ENCODE measurements around the gene BTBD9. TPM values are rescaled to one million over a fixed set of nuclear protein-coding genes. Genes with fewer than 3 reads are reported as not detected.

The BTBD9 gene
- total RNA-seq, 1 donor from 2014 or later: 14.8 TPM

GRCh38 chr6:38375937-38376336 is 263.8 kb downstream of the BTBD9 start:
- no peaks in the 10 kb centered on the region for H3K36me3 Mint-ChIP-seq (ENCODE audit: low read depth)
- no peaks in the 10 kb centered on the region for H3K9me3 Mint-ChIP-seq (ENCODE audit: low read depth)
- TF ChIP-seq CTCF (IDR thresholded peaks at IDR 0.05): no peak
- no peak overlapping the region for H3K27ac Mint-ChIP-seq (ENCODE audit: unreplicated experiment)
- no peaks in the 10 kb centered on the region for H3K27me3 Mint-ChIP-seq (ENCODE audit: low read depth)
- DNase-seq (ENCODE audit: low spot score): no peak
- peaks cover 8% of the 10 kb centered on the region for H3K4me1 Mint-ChIP-seq (ENCODE audit: low read depth)
- no peak overlapping the region for H3K4me3 Mint-ChIP-seq (ENCODE audit: unreplicated experiment)

GRCh38 chr6:38375341-38375740 is 264.4 kb downstream of the BTBD9 start:
- H3K4me3 Mint-ChIP-seq (ENCODE audit: unreplicated experiment): no peak overlapping the region
- DNase-seq (ENCODE audit: low spot score): no peak
- no peaks in the 10 kb centered on the region for H3K36me3 Mint-ChIP-seq (ENCODE audit: low read depth)
- H3K9me3 Mint-ChIP-seq (ENCODE audit: low read depth): no peaks in the 10 kb centered on the region
- H3K27me3 Mint-ChIP-seq (ENCODE audit: low read depth): no peaks in the 10 kb centered on the region
- peaks cover 8% of the 10 kb centered on the region for H3K4me1 Mint-ChIP-seq (ENCODE audit: low read depth)
- no peak for TF ChIP-seq CTCF (IDR thresholded peaks at IDR 0.05)
- no peak overlapping the region for H3K27ac Mint-ChIP-seq (ENCODE audit: unreplicated experiment)

GRCh38 chr6:38371881-38372280 is 267.8 kb downstream of the BTBD9 start:
- no peak overlapping the region for H3K4me3 Mint-ChIP-seq (ENCODE audit: unreplicated experiment)
- no peaks in the 10 kb centered on the region for H3K27me3 Mint-ChIP-seq (ENCODE audit: low read depth)
- no peak overlapping the region for H3K27ac Mint-ChIP-seq (ENCODE audit: unreplicated experiment)
- H3K36me3 Mint-ChIP-seq (ENCODE audit: low read depth): no peaks in the 10 kb centered on the region
- no peak for DNase-seq (ENCODE audit: low spot score)
- H3K4me1 Mint-ChIP-seq (ENCODE audit: low read depth): peaks cover 14% of the 10 kb centered on the region
- no peaks in the 10 kb centered on the region for H3K9me3 Mint-ChIP-seq (ENCODE audit: low read depth)
- no peak for TF ChIP-seq CTCF (IDR thresholded peaks at IDR 0.05)

DNA sequence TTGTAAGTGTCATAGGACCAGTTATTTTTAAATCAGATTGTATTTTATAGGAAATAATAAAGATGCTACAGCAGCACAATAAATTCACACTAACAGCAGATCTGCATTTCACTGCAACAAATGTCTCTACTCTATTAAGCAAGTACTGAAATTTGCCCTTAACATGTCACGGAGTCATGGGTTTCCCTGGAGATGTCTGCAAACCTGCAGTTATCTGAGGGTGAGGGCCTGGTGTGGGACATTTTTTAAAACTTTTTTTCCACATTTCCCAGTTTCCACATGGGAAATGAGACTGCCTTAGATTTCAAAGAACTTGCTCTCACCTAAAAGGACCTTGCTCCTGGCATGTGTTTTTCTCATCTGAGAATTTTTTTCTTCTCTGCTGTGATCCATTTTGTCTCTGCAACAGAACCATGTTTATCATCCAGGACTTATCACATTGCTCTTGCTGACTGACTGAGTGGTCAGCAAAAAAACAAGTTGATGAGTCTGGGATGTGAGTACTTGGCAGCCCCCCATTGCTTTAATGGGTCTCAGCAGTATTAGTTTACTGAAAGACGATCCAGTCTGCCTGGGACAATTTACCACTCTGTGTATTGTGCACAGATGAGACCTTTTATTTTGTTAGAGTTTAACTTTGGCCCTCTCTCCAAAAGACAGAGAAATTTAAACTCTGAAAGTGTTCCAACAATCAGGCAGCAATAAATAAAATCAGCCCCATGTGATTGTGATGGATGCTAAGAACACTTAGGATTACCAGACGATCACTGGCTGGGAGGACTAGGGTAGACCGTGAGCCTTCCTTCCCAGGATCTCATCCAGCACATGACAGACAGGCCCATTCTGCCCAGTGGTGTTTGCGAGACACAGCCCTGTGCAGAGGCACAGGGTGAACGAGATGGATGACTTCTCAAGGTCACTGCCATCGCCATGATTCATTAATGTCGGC is 268.8 kb downstream of the BTBD9 start:
- Mint-ChIP-seq H3K4me1 (ENCODE audit: low read depth) (peaks cover 14% of the 10 kb centered on the region), H3K36me3 (ENCODE audit: low read depth) (no peaks in the 10 kb centered on the region), H3K27ac (ENCODE audit: unreplicated experiment) (no peak overlapping the region), H3K27me3 (ENCODE audit: low read depth) (no peaks in the 10 kb centered on the region), H3K4me3 (ENCODE audit: unreplicated experiment) (no peak overlapping the region), H3K9me3 (ENCODE audit: low read depth) (no peaks in the 10 kb centered on the region)
- no peak for DNase-seq (ENCODE audit: low spot score)
- TF ChIP-seq CTCF (IDR thresholded peaks at IDR 0.05): no peak

GRCh38 chr6:38367231-38367630 is 272.5 kb downstream of the BTBD9 start:
- H3K4me3 Mint-ChIP-seq (ENCODE audit: unreplicated experiment): no peak overlapping the region
- no peak overlapping the region for H3K27ac Mint-ChIP-seq (ENCODE audit: unreplicated experiment)
- TF ChIP-seq CTCF (IDR thresholded peaks at IDR 0.05): no peak
- no peaks in the 10 kb centered on the region for H3K27me3 Mint-ChIP-seq (ENCODE audit: low read depth)
- no peak for DNase-seq (ENCODE audit: low spot score)
- H3K36me3 Mint-ChIP-seq (ENCODE audit: low read depth): no peaks in the 10 kb centered on the region
- H3K4me1 Mint-ChIP-seq (ENCODE audit: low read depth): peaks cover 6% of the 10 kb centered on the region
- H3K9me3 Mint-ChIP-seq (ENCODE audit: low read depth): no peaks in the 10 kb centered on the region

Data from chondrocyte (in vitro differentiated cells).